Ascending aorta (tissue), 2 donors: ENCODE results near the gene EFCAB7. TPM values are rescaled to one million over a fixed set of nuclear protein-coding genes. Genes with fewer than 3 reads are reported as not detected.

Source experiments
- DNase-seq, 2 donors: peaks; one replicate each; pipeline ENCODE4 v3.0.0-alpha.2; 2019; ENCODE audit warnings: low spot score in 2 of 2
- H3K27ac ChIP-seq, 2 donors: fragments of 200-600 bp; sonication (generic); one replicate each; pipeline ENCODE4 v1.5.1; 2016 to 2017; ENCODE audit warnings: mild to moderate bottlenecking in 1 of 2
- H3K27me3 ChIP-seq: fragments of 200-600 bp; sonication (generic); one replicate; pipeline ENCODE4 v1.5.1; 2017
- H3K36me3 ChIP-seq, 2 donors: fragments of 200-600 bp; sonication (generic); one replicate each; pipeline ENCODE4 v1.5.1; 2016
- H3K4me1 ChIP-seq, 2 donors: fragments of 200-600 bp; sonication (generic); one replicate each; pipeline ENCODE4 v1.5.1; 2016 to 2017; ENCODE audit warnings: mild to moderate bottlenecking in 1 of 2
- H3K4me3 ChIP-seq, 2 donors: fragments of 200-600 bp; sonication (generic); one replicate each; pipeline ENCODE4 v1.5.1; 2016 to 2017; ENCODE audit warnings: mild to moderate bottlenecking in 1 of 2
- H3K9me3 ChIP-seq, 2 donors: fragments of 200-600 bp; sonication (generic); one replicate each; pipeline ENCODE4 v1.5.1; 2016
- intact Hi-C: fragments of 100-400 bp; cut with DNase I; formaldehyde crosslinking; loops from one replicate; pipeline ENCODE4 v1.15.1; 2023
- total RNA-seq: library from RNA; depleted of rRNA; stranded (reverse); fragments of >200 nt; gene quantifications from one replicate; pipeline ENCODE4 v1.1.0, GENCODE V29; 2016
- TF ChIP-seq, protein P1 (sequence below), 3 experiments: fragments of 200-600 bp in 2 of 3; fragments of 450-650 bp in 1 of 3; sonication (generic) in 2 of 3; IDR thresholded peaks; one replicate each; pipeline ENCODE4 v1.5.1; 2016 to 2019; ENCODE audit warnings: antibody characterized with exemption in 3 of 3, mild to moderate bottlenecking in 1 of 3, moderate library complexity in 1 of 3

Gene EFCAB7
- total RNA-seq, 1 donor from 2014 or later: 0.32 TPM

DNA sequence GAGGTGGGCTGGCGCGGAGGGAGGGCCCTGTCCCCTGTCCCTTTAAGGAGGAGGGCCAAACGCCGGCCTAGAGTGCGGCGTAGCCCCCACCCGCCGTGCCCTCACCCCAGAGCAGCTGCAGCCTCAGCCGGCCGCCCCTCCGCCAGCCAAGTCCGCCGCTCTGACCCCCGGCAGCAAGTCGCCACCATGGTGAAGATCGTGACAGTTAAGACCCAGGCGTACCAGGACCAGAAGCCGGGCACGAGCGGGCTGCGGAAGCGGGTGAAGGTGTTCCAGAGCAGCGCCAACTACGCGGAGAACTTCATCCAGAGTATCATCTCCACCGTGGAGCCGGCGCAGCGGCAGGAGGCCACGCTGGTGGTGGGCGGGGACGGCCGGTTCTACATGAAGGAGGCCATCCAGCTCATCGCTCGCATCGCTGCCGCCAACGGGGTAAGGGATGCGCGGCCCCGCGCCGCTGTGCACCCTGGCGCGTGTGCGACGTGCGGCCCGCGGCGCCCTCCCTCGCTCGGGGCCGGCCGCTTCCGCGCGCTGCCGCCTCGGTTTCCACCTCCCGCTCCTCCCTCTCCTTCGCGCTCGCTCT, 70.1 kb downstream of the EFCAB7 start, which contains the start of gene PGM1:
Gene PGM1, plus strand, starts transcription at position 109 of the 583 bp plus-strand sequence. Its CDS starts 78 bp downstream, at position 187.
- TF ChIP-seq, protein P1, sequence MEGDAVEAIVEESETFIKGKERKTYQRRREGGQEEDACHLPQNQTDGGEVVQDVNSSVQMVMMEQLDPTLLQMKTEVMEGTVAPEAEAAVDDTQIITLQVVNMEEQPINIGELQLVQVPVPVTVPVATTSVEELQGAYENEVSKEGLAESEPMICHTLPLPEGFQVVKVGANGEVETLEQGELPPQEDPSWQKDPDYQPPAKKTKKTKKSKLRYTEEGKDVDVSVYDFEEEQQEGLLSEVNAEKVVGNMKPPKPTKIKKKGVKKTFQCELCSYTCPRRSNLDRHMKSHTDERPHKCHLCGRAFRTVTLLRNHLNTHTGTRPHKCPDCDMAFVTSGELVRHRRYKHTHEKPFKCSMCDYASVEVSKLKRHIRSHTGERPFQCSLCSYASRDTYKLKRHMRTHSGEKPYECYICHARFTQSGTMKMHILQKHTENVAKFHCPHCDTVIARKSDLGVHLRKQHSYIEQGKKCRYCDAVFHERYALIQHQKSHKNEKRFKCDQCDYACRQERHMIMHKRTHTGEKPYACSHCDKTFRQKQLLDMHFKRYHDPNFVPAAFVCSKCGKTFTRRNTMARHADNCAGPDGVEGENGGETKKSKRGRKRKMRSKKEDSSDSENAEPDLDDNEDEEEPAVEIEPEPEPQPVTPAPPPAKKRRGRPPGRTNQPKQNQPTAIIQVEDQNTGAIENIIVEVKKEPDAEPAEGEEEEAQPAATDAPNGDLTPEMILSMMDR (IDR thresholded peaks at IDR 0.05): no peak
- intact Hi-C loops: loop anchor here (5.0 kb wide), 1 partner anchor 1829 kb away; the partner anchor contains the start of genes LEPR and LEPROT
- Histone ChIP-seq H3K36me3 (no peaks in the 10 kb centered on the region), H3K4me1 (peaks cover 0 to 23% of the 10 kb centered on the region in 2 donors), H3K27ac (peak within 1 kb of the TSS; percentile 92 to 94), H3K4me3 (peak within 1 kb of the TSS; percentile 87 to 89), H3K27me3 (no peaks in the 10 kb centered on the region), H3K9me3 (no peaks in the 10 kb centered on the region)
- peak in 1 of 2 donors; percentile 87 for DNase-seq

DNA sequence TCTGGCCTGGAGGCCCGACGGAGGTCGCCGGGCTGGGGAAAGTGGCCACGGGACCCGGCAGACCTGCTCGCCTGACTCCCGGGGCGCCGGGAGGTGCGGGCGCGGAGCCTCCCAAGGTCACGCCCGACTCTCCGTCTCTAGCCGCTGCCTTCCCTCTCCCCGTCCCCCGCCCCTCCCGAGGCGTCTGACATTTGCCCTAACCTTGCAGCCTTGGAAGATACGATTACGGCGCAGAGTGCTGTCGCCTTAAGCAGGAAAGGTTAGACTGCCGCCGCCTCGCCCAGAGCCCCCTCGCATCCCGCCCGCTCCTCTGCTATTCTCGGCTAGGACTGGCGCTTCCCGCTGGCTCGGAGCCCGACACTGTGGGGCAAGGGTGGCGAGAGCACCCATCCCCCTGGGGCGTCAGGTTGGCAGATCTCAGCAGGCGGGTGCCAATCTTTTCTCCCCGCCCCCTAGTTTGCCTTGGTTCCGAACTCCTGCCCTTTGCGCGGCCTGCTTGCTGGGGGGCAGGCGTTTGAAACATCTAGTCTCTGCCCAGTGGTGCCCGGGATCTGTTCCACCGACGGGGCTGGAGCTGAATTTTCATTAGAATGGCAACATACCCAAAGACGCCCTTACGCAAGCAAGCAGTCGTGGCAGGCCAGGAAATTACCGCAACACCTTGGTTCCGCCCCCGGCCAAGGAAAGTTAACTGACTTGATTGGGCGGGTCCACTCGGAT, 70.7 kb downstream of the EFCAB7 start:
- no peaks in the 10 kb centered on the region for H3K27me3 ChIP-seq
- DNase-seq: peak; percentile 49 to 83
- H3K36me3 ChIP-seq: no peaks in the 10 kb centered on the region
- TF ChIP-seq, protein P1 (IDR thresholded peaks at IDR 0.05): no peak
- H3K4me1 ChIP-seq: peaks cover 0 to 23% of the 10 kb centered on the region in 2 donors
- intact Hi-C loops: loop anchor here (5.0 kb wide), 1 partner anchor 1828 kb away; the partner anchor contains the start of genes LEPR and LEPROT
- H3K27ac ChIP-seq: peak overlapping the region; percentile 92 to 94
- peak overlapping the region; percentile 87 to 89 for H3K4me3 ChIP-seq
- no peaks in the 10 kb centered on the region for H3K9me3 ChIP-seq

DNA sequence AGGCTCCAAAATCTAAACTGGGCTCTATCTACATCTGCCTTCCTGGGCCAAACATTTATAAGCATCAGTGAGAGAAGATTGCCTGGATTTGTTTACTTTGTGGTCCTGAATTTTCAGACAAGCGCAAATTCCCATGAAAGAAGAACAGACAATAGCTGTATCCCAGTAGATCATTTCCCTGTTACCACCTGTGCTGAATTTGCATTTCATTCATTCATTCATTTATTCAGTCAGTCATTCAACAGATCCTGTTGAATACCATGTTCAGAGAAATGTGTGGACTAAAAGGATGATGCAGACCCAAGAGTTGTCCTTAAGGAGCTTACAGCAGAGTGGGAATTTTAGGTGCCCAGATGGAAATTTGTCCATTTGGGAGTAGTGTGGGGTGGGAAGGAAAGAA, 72.1 kb downstream of the EFCAB7 start:
- Histone ChIP-seq H3K27ac (peak overlapping the region in 1 of 2 donors; percentile 92), H3K36me3 (no peaks in the 10 kb centered on the region), H3K27me3 (no peaks in the 10 kb centered on the region), H3K9me3 (no peaks in the 10 kb centered on the region), H3K4me1 (peaks cover 0 to 15% of the 10 kb centered on the region in 2 donors), H3K4me3 (no peak overlapping the region)
- TF ChIP-seq, protein P1 (IDR thresholded peaks at IDR 0.05): no peak
- DNase-seq: no peak
- intact Hi-C loops: no loop called here

DNA sequence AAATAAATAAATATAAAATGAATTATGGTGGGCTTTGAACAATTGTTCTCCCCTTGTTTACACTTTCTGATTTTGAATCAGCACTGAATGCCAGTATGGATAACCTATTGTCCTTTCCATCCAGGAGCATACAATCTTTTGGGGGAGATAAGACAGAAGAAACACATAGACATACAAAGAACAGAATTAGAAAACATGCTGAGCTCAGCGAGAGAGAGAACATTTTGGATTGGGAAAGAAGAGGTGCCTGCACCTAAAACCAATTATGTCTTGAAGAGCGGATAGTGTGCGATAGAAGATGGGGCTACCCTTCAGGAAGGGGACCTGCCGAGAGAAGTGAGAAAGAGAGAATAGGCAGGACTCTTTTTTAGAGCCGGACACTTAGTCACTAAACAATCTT, 76.5 kb downstream of the EFCAB7 start:
- Histone ChIP-seq H3K4me3 (no peak overlapping the region), H3K9me3 (no peaks in the 10 kb centered on the region), H3K4me1 (peaks cover 0 to 6% of the 10 kb centered on the region in 2 donors), H3K36me3 (no peaks in the 10 kb centered on the region), H3K27me3 (no peaks in the 10 kb centered on the region), H3K27ac (no peak overlapping the region)
- TF ChIP-seq, protein P1 (IDR thresholded peaks at IDR 0.05): no peak
- DNase-seq: no peak
- intact Hi-C loops: no loop called here

DNA sequence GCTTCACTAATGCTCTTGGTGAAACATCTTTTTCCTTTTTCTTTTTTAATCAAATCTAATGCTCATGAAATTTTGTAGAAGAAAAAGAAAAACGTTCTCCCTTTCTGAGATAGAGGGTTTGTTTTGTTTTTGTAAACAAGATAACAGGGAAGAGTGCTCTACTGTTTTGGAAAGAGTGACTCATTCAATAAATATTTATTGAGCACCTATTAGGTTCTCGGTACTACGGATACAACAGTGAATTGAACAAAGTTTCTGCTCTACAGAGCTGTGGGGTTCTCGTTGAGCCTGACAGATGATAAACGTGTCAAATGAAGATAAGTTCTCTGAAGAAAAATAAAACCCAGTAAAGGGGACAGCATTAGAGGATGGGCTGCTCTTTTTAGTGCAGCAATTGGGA, 76.9 kb downstream of the EFCAB7 start:
- intact Hi-C loops: no loop called here
- no peak for DNase-seq
- Histone ChIP-seq H3K4me1 (peaks cover 0 to 6% of the 10 kb centered on the region in 2 donors), H3K36me3 (no peaks in the 10 kb centered on the region), H3K4me3 (no peak overlapping the region), H3K9me3 (no peaks in the 10 kb centered on the region), H3K27ac (no peak overlapping the region), H3K27me3 (no peaks in the 10 kb centered on the region)
- TF ChIP-seq, protein P1 (IDR thresholded peaks at IDR 0.05): no peak
